HFF-Myc (cell line): ENCODE results near the gene DUSP6.

ENCODE experiments used
- DNase-seq: peaks from one replicate; pipeline ENCODE4 v3.0.0-alpha.2; 2011; ENCODE audit warnings: low read depth; ENCODE audit errors: extremely low read depth
- H3K4me3 ChIP-seq: replicated peaks from 2 replicates; pipeline ENCODE4 v1.5.1; 2011; ENCODE audit warnings: low read depth, mild to moderate bottlenecking, control low read depth, low read length
- CTCF ChIP-seq: IDR thresholded peaks from 2 replicates; pipeline ENCODE4 v1.5.1; 2012; ENCODE audit warnings: mild to moderate bottlenecking, low read depth, low read length, control low read depth; ENCODE audit errors: missing control alignments

Gene DUSP6

GRCh38 chr12:89366676-89367364 is 14.5 kb upstream of the DUSP6 start:
- no peak for DNase-seq
- no peak for TF ChIP-seq CTCF
- H3K4me3 ChIP-seq: no peak overlapping the region

GRCh38 chr12:89364631-89365030 is 12.3 kb upstream of the DUSP6 start:
- TF ChIP-seq CTCF: no peak
- no peak overlapping the region for H3K4me3 ChIP-seq
- DNase-seq: no peak

GRCh38 chr12:89364058-89364457 is 11.8 kb upstream of the DUSP6 start:
- DNase-seq: no peak
- no peak for TF ChIP-seq CTCF
- no peak overlapping the region for H3K4me3 ChIP-seq

- no peak overlapping the region for H3K4me3 ChIP-seq
- no peak for TF ChIP-seq CTCF
- no peak for DNase-seq
Measured at GRCh38 chr12:89363582-89363981, 11.3 kb upstream of the DUSP6 start.

- no peak for TF ChIP-seq CTCF
- no peak for DNase-seq
- no peak overlapping the region for H3K4me3 ChIP-seq
Measured at GRCh38 chr12:89363084-89363483, 10.8 kb upstream of the DUSP6 start.

- H3K4me3 ChIP-seq: no peak overlapping the region
- no peak for TF ChIP-seq CTCF
- DNase-seq: no peak
Measured at GRCh38 chr12:89359615-89360014, 7.3 kb upstream of the DUSP6 start.

- H3K4me3 ChIP-seq: no peak overlapping the region
- DNase-seq: no peak
- no peak for TF ChIP-seq CTCF
Measured at GRCh38 chr12:89358805-89359204, 6.5 kb upstream of the DUSP6 start.
